Muscle of arm (tissue), 12 donors: ENCODE measurements around the gene HERPUD1. TPM values are rescaled to one million over a fixed set of nuclear protein-coding genes. Genes with fewer than 3 reads are reported as not detected.
"Not testable (repeated sequence)": the region's sequence is repeated elsewhere in the genome, so short reads cannot be mapped to it uniquely, and the experiment has no call there.

ENCODE experiments used
- DNase-seq: peaks from one replicate; pipeline ENCODE4 v3.0.0-alpha.2; 2013
- polyA plus RNA-seq, 12 donors: library from polyadenylated mRNA; unstranded; fragments of 120-200 nt; gene quantifications; one replicate each; pipeline ENCODE4 v1.2.1, GENCODE V29; 2013; ENCODE audit not compliant: insufficient read length in 12 of 12

HERPUD1 gene
- polyA plus RNA-seq, 12 donors, result 62.1 to 104 (median 84.3) TPM; not detected in 1

- DNase-seq, result peak; percentile 72
Observed at GRCh38 chr16:56932721-56933619, 1.0 kb downstream of the HERPUD1 start.

- DNase-seq, result no peak
Observed at GRCh38 chr16:56933828-56934598, 2.1 kb downstream of the HERPUD1 start.

GRCh38 chr16:56934599-56935145 lies 2.7 kb downstream of the HERPUD1 start:
- DNase-seq, result not testable (repeated sequence)

- DNase-seq, result no peak
Observed at GRCh38 chr16:56935201-56935600, 3.3 kb downstream of the HERPUD1 start.

- no peak for DNase-seq
Observed at GRCh38 chr16:56936491-56936890, 4.5 kb downstream of the HERPUD1 start.

GRCh38 chr16:56936950-56937349 lies 5.0 kb downstream of the HERPUD1 start:
- no peak for DNase-seq

GRCh38 chr16:56938664-56939513 lies 6.9 kb downstream of the HERPUD1 start:
- DNase-seq, result no peak

GRCh38 chr16:56939801-56940200 lies 7.9 kb downstream of the HERPUD1 start:
- DNase-seq, result no peak

GRCh38 chr16:56941092-56941491 lies 9.2 kb downstream of the HERPUD1 start:
- no peak for DNase-seq

- no peak for DNase-seq
Observed at GRCh38 chr16:56941856-56942331, 10.0 kb downstream of the HERPUD1 start.

GRCh38 chr16:56943761-56944375 lies 11.9 kb downstream of the HERPUD1 start:
- no peak for DNase-seq

- no peak for DNase-seq
Observed at GRCh38 chr16:56944954-56945839, 13.3 kb downstream of the HERPUD1 start.

- DNase-seq, result no peak
Observed at GRCh38 chr16:56945847-56946527, 14.0 kb downstream of the HERPUD1 start.

GRCh38 chr16:56946767-56947603 lies 15.0 kb downstream of the HERPUD1 start:
- DNase-seq, result no peak

GRCh38 chr16:56947604-56947995 lies 15.7 kb downstream of the HERPUD1 start:
- no peak for DNase-seq

- no peak for DNase-seq
Observed at GRCh38 chr16:56948234-56948633, 16.3 kb downstream of the HERPUD1 start.

- no peak for DNase-seq
Observed at GRCh38 chr16:56950051-56950450, 18.1 kb downstream of the HERPUD1 start.

- no peak for DNase-seq
Observed at GRCh38 chr16:56950455-56950854, 18.5 kb downstream of the HERPUD1 start.
